Measurements from ENCODE around the gene OGFR.
"Not testable (repeated sequence)": the region's sequence is repeated elsewhere in the genome, so short reads cannot be mapped to it uniquely, and the experiment has no call there.

Gene OGFR

DNA sequence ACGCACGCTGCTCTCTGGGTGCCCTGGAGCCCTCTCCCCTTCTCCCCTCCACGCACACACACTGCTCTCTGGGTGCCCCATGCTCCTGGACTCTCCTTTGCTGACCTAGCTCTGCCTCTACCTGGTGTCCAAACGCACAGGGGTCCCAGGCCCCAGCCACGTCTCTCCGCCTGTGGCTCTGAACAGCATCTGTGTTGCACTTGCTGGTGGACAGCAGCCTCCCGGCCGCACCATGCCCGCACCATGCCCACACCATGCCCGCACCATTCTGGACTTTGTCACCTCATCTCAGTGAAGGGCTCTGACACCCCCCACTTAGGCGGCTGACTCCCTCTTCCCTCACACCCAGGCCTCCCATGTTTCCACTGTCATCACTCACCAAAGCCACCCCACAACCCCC lies 35.2 kb downstream of the OGFR start:
- no peak for DNase-seq (ENCODE audit: low read depth in 2 of 2)

DNA sequence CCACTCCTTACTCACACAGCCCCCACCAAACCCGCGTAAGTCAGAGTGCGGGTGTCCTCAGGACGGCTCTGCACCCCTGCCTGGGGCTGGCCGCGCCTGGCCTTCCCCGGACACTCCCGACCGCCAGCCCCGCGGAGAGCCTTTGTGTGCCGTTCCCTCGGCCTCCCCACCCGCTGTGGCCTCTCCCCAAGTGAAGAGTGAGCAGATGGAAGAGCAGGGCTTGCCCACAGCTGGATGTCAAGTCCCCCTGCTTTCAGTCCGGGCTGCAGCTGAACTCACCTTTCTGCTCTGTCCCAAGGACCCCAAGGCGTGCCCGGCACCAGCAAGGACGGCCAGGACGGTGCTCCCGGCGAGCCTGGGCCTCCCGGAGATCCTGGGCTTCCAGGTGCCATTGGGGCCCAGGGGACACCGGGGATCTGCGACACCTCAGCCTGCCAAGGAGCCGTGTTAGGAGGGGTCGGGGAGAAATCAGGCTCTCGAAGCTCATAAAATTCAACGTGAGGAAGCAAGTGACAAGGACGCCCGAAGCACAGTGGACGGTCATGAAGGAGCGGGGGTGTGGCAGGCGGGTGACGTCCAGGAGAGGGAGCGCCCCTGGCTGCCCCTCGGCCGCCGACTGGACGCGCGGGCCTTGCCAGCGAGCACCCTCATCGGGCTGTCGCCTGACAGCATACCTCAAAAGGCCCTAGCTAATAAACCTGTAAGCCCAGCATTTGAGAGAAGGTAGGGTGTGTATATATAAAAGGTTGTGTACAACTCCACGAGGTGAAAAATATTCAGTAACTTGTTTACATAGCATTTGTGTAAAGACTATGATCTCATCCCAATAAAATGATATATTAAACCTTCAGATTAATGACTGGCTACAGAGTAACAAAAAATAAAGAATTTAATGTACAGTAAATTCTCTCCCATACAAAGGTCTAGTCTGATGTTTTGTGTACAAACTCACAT lies 35.9 kb downstream of the OGFR start:
- DNase-seq (ENCODE audit: low read depth in 2 of 2), result no peak

DNA sequence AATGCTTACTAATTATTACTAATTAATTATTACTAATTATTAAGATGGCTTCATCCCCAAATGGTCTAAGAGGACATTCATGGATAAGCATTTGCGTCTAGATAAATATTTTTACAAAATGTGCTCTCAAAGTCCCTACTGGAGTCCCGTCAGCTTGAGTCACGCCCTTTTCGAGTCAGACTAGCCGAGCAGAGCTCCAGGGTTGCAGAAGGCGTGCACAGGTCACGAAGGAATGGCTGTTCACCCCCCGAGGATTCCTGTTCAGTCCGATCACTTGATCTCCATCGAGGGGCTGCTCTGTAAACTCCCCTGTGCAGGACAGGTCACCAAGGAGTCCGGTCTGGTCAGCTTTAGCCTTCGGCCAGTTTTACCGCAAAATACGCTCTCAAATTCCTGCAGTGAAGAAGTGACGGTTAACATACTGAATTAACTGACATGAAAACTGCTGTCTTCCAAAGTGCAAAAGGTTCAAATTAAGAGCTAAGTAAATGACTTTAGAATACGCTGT lies 37.1 kb downstream of the OGFR start:
- DNase-seq (ENCODE audit: low read depth in 2 of 2), result no peak

DNA sequence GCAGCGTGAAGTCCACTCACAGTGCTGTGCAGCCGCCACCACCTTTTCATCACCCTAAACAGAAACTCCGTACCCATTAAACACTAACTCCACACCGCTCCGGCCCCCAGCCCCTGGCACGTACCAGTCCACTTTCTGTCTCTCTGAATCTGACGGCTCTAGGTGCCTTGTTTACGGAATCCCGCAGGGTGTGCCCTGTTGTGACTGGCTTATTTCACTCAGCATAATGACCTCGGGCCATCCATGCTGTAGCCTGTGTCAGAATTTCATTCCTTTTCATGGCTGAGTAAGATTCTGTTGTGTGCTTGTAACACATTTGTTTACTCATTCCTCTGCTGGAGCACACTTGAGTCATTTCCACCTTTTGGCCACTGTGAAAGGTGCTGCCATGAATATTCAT lies 39.0 kb downstream of the OGFR start:
- no peak for DNase-seq (ENCODE audit: low read depth in 2 of 2)

DNA sequence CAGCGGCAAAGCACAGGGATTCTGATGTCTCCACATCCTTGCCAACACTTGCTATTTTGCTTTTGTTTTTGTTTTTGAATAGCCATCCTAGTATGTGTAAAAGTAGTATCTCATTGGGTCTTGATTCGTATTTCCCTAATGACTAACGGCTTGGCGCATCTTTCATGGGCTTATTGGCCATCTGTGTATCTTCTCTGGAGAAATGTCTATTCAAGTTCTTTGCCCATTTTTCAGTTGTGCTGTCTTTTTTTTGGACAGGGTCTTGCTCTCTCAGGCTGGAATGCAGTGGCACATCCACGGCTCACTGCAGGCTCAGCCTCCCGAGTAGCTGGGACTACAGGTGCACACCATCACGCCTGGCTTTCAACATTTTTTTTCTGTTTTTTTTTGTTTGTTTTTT lies 39.5 kb downstream of the OGFR start:
- DNase-seq (ENCODE audit: low read depth in 2 of 2), result no peak

DNA sequence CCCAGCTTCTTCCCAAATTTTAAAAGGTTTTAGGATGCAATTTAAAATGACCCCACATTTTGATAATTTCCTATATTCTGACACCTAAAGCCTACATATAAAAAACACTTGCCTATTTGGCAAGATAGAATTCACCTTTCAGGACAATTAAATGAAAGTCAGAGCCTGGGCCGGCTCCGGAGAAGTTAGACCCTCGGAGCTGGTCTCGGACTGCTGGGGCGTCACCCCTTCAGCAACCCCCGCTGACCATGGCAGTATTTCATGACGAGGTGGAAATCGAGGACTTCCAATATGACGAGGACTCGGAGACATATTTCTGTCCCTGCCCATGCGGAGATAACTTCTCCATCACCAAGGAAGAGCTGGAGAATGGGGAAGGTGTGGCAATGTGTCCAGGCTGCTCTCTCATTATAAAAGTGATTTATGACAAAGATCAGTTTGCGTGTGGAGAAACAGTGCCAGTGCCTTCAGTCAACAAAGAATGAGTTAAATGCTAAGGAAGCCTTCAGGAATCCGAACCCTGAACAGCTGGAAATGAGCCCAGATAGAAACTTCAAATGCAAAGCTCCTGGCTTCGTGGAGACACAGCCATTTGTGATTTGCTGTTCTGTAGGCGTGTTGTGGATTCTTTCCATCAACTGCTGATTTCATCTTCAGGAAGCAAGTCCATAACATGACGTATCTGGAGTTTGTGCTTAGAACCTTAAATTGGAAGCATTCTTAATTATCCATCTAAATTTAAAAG lies 41.0 kb downstream of the OGFR start:
- no peak for DNase-seq (ENCODE audit: low read depth in 2 of 2)

DNA sequence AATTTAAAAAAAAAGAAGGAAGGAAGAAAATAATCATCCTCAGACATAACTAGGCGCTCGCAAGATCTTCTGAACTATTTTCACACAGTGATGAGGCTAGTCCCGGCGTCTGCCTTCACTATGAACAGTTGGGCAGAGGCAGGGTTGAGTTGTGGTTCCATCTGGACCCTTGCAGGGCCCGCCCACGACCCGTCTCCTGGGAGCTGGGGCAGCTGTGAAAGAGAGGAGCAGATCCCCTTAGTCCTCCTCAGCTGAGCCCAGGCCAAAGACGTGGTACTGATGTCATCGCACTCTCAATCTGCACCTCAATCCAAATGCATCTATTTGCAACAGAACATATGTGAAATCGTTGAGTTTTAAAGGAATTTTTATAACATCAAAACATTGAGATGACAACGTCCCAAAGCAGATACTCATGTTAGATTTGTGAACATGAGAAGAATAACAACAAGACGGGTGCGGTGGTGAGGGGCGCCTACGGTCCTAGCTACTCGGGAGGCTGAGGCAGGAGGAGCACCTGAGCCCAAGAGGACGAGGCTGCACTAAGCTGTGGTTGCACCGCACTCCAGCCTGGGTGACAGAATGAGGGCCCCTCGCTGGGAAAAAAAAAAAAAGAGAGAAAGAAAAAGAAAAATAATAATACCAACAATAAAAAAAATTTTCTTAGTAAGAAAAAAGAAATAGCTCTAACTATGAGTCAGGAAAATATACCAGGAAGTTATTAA lies 41.7 kb downstream of the OGFR start:
- no peak for DNase-seq (ENCODE audit: low read depth in 2 of 2)

DNA sequence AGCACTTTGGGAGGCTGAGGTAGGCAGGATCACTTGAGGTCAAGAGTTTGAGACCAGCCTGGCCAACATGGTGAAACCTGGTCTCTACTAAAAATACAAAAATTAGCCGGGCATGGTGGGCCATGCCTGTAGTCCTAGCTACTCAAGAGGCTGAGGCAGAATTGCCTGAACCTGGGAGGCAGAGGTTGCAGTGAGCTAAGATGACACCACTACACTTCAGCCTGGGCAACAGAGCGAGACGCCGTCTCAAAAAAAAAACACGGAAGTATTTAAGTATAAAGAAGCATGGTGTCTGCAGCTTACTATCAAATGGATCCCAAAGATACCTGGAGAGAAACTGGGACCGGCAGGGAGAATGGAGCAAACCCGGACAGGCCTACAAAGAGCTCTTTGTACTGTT lies 44.3 kb downstream of the OGFR start:
- DNase-seq (ENCODE audit: low read depth in 2 of 2), result not testable (repeated sequence)

DNA sequence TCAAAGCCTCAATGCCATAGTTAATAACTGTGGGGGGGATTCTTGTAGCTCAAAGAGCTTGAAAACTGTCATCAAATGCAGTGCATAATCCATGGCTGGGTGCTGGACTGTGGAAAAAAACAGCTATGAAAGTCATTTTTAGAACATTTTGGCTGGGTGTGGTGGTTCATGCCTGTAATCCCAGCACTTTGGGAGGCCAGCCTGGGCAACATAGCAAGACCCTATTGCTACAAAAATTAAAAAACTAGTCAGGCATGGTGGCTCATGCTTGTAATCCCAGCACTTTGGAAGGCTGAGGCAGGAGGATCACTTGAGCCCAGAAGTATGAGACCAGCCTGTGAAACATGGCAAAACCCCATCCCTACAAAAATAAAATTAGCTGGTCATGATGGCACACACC lies 44.8 kb downstream of the OGFR start:
- DNase-seq (ENCODE audit: low read depth in 2 of 2), result no peak

DNA sequence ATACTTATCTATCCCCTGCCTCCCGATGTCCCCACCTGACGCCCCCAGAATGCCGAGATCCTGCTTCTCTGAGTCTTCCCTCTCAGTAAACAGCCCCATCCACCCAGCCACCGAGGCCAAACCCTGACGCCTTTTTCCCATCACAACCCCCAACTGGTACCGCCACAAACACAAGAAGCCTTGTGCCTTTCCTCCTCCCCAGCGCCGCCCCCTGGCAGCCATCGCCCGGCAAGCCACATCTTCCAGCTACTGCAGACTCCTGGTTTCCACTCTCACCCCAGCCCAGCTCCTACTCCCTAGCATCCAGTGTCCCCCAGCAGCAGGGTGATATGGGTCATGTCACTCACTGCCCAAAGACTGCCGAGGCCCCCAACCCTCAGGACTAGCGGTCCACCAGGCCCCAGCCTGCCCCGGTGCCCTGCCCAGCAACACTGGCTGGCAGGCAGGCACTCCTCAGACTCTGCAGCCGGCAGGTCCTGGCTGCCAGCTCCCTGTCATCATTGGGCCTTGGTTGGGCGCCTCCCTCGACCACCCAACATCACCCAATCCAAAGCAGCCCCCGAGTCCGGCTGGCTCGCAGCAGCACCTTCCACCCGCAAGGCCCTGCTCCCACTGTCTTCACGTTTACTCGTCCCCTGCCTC lies 45.8 kb downstream of the OGFR start:
- DNase-seq (ENCODE audit: low read depth in 2 of 2), result no peak

DNA sequence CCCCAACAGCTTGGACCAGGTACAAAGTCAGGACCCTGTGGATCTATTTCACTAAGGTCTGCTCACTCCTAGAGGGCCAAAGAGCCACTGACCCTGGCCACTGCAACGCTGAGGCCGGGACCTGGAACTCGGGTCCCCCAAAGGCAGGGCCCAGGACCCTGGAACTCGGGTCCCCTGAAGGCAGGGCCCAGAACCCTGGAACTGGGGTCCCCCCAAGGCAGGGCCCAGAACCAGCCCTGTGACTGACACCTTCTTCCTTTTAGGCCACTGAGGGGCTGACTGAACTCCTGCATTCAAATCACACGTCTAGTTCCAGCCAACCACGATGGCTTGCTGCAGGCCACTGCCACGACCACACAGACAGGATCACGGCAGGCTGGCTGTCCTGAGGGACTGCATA lies 47.6 kb downstream of the OGFR start:
- DNase-seq (ENCODE audit: low read depth in 2 of 2), result no peak

DNA sequence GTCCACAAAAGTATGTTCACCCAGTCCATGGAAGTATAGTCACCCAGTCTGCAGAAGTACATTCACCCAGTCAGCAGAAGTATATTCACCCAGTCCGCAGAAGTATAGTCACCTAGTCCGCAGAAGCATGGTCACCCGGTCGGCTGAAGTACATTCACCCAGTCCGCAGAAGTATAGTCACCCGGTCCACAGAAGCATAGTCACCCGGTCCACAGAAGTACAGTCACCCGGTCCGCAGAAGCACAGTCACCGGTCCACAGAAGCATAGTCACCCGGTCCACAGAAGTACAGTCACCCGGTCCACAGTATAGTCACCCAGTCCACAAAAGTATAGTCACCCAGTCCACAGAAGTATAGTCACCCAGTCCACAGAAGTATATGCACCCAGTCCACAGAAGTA lies 48.2 kb downstream of the OGFR start:
- no peak for DNase-seq (ENCODE audit: low read depth in 2 of 2)

DNA sequence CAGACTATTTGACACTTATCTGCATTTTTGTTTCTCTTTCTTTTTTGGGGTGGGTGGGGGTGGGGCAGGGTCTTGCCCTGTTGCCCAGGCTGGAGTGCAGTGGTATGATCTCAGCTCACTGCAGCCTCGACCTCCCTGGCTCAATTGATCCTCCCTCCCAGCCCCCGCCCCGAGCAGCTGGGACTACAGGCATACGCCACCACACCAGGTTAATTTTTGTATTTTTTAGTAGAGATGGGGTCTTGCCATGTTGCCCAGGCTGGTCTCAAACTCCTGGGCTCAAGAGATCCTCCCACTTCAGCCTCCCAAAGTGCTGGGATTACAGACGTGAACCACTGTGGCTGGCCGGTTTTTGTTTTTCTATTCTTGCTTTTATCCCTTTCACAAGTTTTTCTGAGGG lies 48.7 kb downstream of the OGFR start:
- DNase-seq (ENCODE audit: low read depth in 2 of 2), result not testable (repeated sequence)

DNA sequence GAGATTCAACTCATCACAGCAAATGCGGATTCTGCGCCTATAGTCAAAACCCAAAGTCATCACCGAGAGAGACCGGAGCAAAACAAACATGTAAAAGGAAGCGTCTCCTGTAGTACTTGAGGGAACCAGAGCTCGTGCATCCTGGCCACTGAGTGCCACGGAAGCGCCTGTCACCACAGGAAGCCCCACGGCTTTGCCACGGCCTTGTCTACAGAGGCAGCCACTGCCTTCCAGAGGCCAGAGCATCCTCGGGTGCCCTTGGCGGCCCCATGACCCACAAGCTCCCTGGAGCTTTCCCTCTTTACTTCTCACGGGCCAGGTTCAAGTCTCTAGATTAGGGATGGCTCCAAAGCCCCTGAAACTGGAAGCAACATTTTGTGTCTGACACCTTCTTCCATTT lies 49.5 kb downstream of the OGFR start:
- DNase-seq (ENCODE audit: low read depth in 2 of 2), result no peak

DNA sequence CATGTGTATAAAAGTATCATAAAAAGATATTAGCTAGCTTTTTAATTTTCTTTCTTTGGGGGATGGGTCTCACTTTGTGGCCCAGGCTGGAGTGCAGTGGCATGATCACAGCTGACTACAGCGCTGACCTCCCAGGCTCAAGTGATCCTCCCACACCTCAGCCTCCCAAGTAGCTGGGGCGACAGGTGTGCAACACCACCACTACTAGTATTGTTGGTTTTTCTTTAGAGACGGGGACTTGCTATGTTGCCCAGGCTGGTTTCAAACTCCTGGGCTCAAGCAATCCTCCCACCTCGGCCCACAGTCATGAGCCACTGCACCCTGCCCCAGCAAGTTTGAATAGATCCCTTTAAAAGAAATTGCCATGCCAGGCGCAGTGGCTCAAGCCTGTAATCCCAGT lies 50.5 kb downstream of the OGFR start:
- no peak for DNase-seq (ENCODE audit: low read depth in 2 of 2)

DNA sequence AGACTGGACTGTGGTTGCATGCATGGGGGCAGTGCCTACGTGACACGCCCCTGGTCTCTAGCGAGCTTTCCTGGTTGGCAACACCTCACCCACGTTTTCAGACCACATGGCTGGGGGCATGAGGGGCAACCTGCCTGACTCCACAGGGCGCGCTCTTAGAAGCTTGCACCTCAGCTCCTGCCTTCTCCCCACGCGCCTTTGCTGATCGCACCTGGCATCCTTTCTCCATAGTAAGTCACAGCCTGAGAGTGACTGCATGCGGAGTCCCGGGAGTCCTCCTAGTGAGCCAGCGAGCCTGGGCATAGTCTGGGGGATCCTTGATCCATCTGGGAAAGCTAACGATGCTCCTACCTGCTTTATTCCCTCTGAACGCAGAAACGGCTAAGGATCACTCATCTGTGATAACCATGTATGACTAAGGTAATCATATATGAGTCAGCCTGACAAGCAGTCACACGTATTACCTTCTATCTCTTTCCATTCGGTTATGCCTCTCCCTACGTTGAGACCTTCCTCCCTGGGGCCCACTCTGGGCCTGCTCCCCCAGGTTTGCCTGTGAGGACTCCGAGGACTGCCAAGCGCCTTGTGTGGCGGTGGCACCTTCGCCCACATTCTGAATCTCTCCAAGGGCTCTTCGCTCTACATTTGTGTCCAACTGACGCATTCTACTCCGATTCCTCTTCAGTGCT lies 52.4 kb downstream of the OGFR start:
- DNase-seq (ENCODE audit: low read depth in 2 of 2), result no peak

DNA sequence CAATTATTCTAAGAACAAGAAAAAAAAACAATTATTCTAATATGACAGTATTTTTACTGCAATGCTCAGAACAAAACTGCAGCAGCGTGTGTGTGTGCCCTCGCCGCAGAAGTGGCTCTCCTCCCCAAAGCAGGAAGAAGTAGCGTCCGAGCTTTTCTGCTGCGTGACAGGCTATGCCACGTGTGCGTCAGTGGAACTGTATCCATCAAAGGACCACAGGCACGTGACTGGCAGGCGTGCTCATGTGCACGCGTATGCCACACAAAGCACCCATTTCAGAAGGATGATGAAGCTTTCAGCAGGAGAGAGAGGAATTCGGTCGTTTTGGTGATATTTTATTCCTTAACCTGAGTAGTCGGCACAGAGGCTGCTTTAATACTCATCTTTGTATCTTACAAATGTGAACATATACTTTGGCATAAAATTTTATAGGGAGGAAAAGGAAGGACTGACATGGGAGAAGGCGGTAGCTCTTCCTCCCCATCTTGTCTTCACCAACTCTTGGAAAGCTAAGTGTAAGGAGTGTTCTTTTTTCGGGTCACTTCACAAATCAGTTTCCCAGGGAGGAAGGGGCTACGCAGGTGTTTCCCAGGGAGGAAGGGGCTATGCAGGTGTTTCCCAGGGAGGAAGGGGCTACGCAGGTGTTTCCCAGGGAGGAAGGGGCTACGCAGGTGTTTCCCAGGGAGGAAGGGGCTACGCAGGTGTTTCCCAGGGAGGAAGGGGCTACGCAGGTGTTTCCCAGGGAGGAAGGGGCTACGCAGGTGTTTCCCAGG lies 53.6 kb downstream of the OGFR start:
- no peak for DNase-seq (ENCODE audit: low read depth in 2 of 2)

DNA sequence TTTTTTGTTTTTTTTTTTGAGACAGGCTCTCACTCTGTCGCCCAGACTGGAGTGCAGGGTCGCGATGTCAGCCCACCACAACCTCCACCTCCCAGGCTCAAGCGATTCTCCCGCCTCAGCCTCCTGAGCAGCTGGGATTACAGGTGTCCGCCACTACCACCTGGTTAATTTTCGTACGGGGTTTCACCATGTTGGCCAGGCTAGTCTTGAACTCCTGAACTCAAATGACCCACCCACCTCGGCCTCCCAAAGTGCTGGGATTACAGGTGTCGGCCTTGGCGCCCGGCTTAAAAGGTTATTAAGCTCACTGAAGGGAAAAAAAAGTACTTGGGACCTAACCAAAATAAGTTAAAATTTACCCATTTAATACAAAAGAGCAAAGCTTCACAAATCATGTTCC lies 55.1 kb downstream of the OGFR start:
- no peak for DNase-seq (ENCODE audit: low read depth in 2 of 2)

DNA sequence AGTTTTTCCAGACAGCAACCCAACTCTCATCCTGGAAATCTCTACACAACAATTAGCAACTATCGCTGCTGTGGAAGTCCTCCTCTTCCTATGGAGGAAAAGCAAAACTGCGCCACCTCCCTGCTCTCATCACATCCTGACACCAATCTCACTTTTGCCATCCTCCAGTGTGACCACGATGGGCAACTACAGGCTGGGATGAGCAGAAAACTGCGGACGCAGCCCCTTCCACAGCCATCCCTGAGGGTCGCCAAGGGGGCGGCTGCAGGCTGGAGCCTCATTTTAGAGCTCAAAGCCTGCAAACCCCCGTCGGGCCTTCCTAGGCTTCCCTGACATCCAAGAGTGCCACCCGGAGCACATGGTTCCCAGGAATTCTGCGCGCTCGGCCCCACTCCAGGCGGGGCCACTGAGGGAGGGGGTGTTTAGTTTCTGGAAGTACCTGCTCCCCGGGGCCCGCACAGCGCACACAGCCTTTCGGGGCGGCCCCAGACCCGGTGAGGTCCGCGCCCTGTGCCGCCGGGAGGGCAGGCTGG lies 55.8 kb downstream of the OGFR start:
- DNase-seq (ENCODE audit: low read depth in 2 of 2), result no peak
